UCSD-AML1 (cell line): ENCODE measurements around the gene MAPK8.

Experiments used
- DNase-seq: peaks from one replicate; lab custom pipeline; 2025; ENCODE audit not compliant: unreplicated experiment; lab: John Stamatoyannopoulos, UW

The MAPK8 gene

DNA sequence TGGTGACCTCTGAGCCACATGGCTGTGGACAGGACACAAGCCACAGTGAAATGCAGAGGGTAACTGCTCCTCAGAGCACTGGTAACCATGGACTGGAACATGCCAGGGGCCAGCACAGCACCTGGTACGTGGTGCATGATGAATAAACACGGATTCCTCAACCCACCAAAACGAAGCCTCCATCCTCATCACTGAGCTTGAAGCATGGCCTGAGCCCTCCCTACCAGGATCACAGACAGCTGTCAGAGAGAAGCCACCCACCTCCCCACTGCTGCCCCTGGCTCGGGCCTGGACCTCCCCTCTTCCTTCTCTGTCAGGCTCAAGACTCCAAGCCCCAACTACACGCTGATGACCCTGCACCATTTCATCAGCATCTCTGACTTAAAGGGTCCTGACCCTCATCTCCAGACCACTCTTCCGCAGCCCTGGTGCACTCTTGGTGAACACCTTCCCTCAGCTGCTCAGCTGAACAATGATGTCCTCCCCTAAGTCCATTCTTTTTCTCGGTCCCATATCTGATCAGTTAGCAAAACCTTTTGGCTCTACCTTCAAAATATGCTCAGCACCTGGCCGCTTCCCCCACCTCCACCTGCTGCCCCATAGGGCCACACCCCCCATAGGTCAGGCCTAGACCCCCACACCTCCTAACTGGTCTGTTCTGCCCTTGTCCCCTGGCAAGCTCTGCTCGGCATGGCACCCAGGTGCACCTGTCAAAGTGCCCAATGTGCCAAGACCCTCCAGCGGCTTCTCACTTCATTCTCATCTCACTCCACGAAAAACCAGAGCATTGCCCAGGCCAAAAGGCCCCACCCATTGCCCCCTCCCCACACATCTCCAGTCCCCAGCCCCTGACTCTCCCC lies 141.1 kb downstream of the MAPK8 start:
- no peak for DNase-seq

- DNase-seq = no peak
Measured at GRCh38 chr10:48448796-48449195, 142.3 kb downstream of the MAPK8 start.

DNA sequence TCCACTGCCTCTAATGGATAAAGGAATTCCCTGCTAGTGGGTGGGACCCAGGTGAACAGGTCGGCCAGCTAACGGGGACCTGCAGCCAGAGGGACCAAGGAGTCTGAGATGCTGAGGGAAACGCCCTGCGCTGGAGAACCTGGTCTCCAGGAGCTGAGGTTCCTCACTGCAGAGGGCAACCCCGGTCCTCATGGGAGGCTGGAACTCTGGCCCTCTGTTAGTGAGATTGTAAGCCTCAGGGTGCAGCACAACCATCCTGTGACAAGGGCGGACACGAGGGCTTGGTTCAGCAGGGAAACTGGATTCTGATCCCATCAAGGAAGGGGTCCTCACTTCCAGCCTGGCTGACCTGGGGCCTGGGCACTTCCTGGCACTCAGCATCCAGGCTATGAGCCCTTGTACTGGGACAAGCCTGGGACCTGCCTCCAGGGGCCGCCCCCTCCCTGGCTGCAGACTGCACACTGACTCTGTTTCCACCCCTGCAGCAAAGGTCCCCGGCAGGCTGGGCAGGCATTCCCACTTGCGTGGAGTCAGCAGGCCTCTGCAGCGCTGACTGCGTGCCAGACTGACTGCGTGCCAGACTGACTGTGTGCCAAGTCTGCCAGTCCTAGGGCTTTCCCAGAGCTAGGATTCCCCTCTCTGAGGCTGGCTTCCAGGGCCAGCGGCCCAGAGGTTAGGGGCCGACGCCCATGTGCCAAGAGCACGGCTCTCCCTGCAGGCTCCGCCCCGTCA lies 143.2 kb downstream of the MAPK8 start:
- no peak for DNase-seq

GRCh38 chr10:48450233-48450740 lies 143.8 kb downstream of the MAPK8 start:
- DNase-seq = no peak

- no peak for DNase-seq
Measured at GRCh38 chr10:48450741-48451466, 144.4 kb downstream of the MAPK8 start.

- no peak for DNase-seq
Measured at GRCh38 chr10:48451969-48452878, 145.7 kb downstream of the MAPK8 start.

DNA sequence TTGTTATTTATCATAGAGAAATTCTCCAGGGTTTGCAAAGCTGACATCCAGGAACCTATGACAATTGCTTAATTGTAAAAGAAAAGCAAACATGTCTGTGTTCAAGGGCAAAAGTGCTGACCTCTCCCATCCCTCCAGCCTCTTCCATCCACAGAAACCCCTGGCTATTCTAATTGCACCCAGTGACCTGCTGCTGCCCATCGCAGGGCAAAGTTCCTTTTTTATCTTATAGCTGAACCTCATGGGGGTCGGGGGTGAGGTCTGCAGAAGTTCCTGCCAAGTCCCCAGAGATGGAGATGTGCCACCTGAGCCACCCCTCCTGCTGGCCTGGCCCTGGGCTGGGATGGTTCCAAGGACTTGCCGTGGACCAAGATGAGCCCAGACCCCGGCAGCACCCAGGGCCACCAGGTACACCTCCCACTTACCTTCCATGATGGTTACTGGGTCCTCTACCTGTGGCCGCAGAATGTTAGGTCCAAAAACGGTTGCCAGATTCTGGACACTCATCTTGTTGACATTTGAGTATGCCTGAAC lies 146.5 kb downstream of the MAPK8 start:
- no peak for DNase-seq

- no peak for DNase-seq
Measured at GRCh38 chr10:48453451-48454301, 147.2 kb downstream of the MAPK8 start.

DNA sequence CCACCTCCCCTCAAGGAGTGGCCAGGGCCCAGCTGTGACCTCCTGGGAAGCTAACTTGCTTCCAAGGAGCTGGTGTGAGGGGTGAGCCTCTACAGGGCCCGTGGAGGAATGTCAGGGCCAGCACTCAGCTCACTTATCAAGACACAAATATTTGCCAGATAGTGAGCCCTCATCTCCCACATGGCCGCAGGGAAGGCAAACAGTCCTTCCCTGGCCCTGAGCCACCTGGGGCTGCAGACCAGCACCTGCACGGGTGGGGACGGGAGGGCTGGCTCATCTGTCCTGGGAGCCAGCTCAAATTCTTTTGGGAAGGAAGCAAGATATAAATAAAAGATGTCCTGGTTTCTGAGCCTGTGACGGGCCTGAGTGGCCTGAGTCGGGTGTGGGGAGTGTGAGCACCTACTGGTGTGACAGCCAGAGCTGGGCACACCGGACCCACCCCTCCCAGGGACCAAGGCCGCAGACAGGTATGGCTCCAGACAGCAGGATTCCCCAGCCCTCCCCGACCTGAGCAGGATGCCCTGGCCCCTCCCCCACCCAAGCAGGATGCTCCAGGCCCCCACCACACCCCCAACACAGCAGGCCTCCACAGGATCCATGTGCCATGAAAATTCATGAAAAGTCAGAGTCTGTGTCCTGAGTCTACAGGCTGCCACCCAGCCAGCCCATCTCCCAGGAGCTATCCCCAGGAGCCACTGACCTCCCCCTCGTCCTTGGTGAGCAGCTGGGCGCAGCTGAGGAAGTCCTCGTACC lies 148.0 kb downstream of the MAPK8 start:
- no peak for DNase-seq

DNA sequence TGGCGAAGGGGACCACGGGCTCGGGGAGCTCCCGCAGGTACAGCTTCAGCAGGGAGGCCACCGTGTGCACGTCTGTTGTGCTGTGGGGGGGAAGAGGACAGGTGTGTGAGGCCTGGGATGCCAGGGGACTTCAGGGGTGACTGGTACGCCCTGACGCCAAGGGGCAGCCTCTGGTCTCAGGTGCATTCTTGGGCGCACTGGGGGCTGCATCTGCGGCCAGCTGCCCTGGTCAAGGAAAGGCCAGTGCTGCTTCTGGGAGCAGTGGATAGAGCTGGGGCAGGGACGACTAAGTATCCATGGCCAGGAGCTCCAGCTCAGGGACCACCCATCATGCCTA lies 148.5 kb downstream of the MAPK8 start:
- no peak for DNase-seq

GRCh38 chr10:48455392-48456151 lies 149.1 kb downstream of the MAPK8 start:
- DNase-seq = no peak

DNA sequence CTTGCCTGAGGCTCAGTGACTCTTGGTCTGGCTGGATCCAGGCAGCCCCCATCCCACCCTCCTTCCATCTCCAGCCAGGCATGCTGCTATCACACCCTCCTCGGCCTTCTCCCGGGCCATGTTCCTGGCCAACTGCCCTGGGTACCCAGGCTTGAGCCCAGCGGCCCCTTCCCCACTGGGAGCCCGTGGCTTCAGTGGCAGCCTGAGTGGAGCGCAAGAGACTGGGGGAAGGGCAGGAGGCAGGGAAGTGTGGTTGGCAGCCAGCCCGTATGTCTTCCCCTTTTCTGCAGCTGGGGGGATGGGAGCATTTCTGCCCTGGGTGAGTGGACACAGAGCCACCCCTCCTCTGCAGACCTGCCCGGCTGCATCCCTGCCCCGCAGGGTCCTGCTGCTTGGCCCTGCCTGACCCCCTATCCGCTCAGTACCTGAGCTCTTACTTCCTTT lies 149.9 kb downstream of the MAPK8 start:
- peak; percentile 86 for DNase-seq

GRCh38 chr10:48456808-48457761 lies 150.6 kb downstream of the MAPK8 start:
- no peak for DNase-seq

DNA sequence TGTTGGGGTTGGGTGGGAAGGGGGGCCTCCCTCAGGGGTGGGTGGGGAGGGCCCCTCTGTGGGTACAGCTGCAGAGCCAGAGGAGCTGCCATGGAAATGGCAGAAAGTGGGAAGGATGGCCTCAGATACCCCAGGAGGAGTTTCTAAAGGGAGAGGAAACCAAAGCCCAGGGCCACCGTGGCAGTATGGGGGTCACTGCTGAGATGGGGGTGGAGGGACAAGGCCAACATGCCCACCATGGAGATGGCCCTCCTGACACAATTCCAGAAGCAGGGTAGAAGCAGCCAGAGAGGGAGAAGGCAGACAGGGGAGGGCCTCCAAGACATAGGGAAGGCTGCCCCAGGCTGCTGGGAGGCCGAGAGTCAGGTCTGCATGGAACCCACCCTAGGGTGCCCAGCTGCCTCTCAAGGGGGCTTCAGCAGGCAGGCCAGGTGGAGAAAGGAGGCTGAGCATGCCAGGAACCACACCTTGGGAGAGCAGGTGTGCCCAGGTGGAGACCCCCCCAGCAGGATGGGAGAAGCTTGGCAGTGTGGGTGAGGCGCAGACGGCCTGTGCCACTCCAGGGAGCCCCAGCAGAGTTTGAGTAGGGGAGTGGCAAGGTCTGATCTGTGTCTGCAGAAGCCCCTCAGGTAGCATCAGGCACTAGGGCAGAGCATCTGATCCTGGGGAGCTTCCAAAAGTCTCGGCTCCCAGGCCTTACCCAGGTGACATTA lies 151.6 kb downstream of the MAPK8 start:
- no peak for DNase-seq

DNA sequence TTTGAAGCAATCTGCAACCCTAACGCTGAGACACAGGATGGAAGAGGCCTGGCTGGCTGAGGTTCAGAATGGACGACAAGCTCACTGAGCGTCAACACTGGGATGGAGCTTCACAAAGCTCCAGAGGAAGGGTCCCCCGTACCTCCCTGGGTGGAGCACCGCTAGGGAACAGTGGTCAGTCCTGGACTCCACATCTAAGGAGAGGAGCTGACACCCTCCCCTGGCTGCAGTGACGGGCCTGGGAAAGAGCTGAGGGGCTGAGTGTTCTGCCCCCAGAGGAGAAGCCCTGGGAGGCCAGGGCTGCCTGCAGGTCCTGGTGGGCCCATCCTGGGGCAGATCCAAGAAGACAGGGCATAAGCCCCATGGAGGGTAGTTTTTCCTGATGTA lies 152.2 kb downstream of the MAPK8 start:
- no peak for DNase-seq
